ENCODE measurements around the gene FAM136A. TPM values are rescaled to one million over a fixed set of nuclear protein-coding genes. Genes with fewer than 3 reads are reported as not detected.
"Not testable (repeated sequence)": the region's sequence is repeated elsewhere in the genome, so short reads cannot be mapped to it uniquely, and the experiment has no call there.

The FAM136A gene
- total RNA-seq, 1 donor from 2014 or later, result 33.9 TPM

GRCh38 chr2:70270323-70270722 is 31.5 kb downstream of the FAM136A start:
- no peaks in the 10 kb centered on the region for H3K9me3 Mint-ChIP-seq (ENCODE audit: unreplicated experiment)
- no peak overlapping the region for H3K4me3 Mint-ChIP-seq (ENCODE audit: unreplicated experiment)
- no peaks in the 10 kb centered on the region for H3K27me3 Mint-ChIP-seq (ENCODE audit: unreplicated experiment)
- H3K4me1 Mint-ChIP-seq (ENCODE audit: unreplicated experiment), result no peaks in the 10 kb centered on the region
- H3K27ac Mint-ChIP-seq (ENCODE audit: unreplicated experiment), result no peak overlapping the region
- peaks cover 34% of the 10 kb centered on the region for H3K36me3 Mint-ChIP-seq (ENCODE audit: unreplicated experiment)
- no peak for TF ChIP-seq CTCF (IDR thresholded peaks at IDR 0.05)
- DNase-seq (ENCODE audit: extremely low spot score, unreplicated experiment), result peak; percentile 30

GRCh38 chr2:70269422-70270302 is 32.2 kb downstream of the FAM136A start:
- H3K36me3 Mint-ChIP-seq (ENCODE audit: unreplicated experiment), result peaks cover 30% of the 10 kb centered on the region
- H3K27ac Mint-ChIP-seq (ENCODE audit: unreplicated experiment); H3K4me3 Mint-ChIP-seq (ENCODE audit: unreplicated experiment); H3K4me1 Mint-ChIP-seq (ENCODE audit: unreplicated experiment); H3K9me3 Mint-ChIP-seq (ENCODE audit: unreplicated experiment); H3K27me3 Mint-ChIP-seq (ENCODE audit: unreplicated experiment): not testable (repeated sequence)
- peak; percentile 46 for DNase-seq (ENCODE audit: extremely low spot score, unreplicated experiment)

GRCh38 chr2:70266925-70267324 is 34.9 kb downstream of the FAM136A start:
- peaks cover 28% of the 10 kb centered on the region for H3K36me3 Mint-ChIP-seq (ENCODE audit: unreplicated experiment)
- peak; percentile 74 for DNase-seq (ENCODE audit: extremely low spot score, unreplicated experiment)
- H3K27me3 Mint-ChIP-seq (ENCODE audit: unreplicated experiment); H3K9me3 Mint-ChIP-seq (ENCODE audit: unreplicated experiment); H3K4me1 Mint-ChIP-seq (ENCODE audit: unreplicated experiment); H3K27ac Mint-ChIP-seq (ENCODE audit: unreplicated experiment); H3K4me3 Mint-ChIP-seq (ENCODE audit: unreplicated experiment): not testable (repeated sequence)

GRCh38 chr2:70261501-70261900 is 40.4 kb downstream of the FAM136A start:
- Mint-ChIP-seq H3K36me3 (ENCODE audit: unreplicated experiment) (peaks cover 25% of the 10 kb centered on the region), H3K9me3 (ENCODE audit: unreplicated experiment) (no peaks in the 10 kb centered on the region), H3K4me1 (ENCODE audit: unreplicated experiment) (peaks cover 32% of the 10 kb centered on the region), H3K4me3 (ENCODE audit: unreplicated experiment) (no peak overlapping the region), H3K27me3 (ENCODE audit: unreplicated experiment) (no peaks in the 10 kb centered on the region), H3K27ac (ENCODE audit: unreplicated experiment) (no peak overlapping the region)
- TF ChIP-seq CTCF (IDR thresholded peaks at IDR 0.05), result no peak
- no peak for DNase-seq (ENCODE audit: extremely low spot score, unreplicated experiment)

GRCh38 chr2:70258532-70258875 is 43.4 kb downstream of the FAM136A start:
- Mint-ChIP-seq H3K4me3 (ENCODE audit: unreplicated experiment) (peak overlapping the region; percentile 90), H3K9me3 (ENCODE audit: unreplicated experiment) (no peaks in the 10 kb centered on the region), H3K4me1 (ENCODE audit: unreplicated experiment) (peaks cover 33% of the 10 kb centered on the region), H3K27me3 (ENCODE audit: unreplicated experiment) (no peaks in the 10 kb centered on the region), H3K36me3 (ENCODE audit: unreplicated experiment) (peaks cover 13% of the 10 kb centered on the region), H3K27ac (ENCODE audit: unreplicated experiment) (peak overlapping the region; percentile 79)
- no peak for TF ChIP-seq CTCF (IDR thresholded peaks at IDR 0.05)
- DNase-seq (ENCODE audit: extremely low spot score, unreplicated experiment), result peak; percentile 83

- Mint-ChIP-seq H3K27ac (ENCODE audit: unreplicated experiment) (no peak overlapping the region), H3K9me3 (ENCODE audit: unreplicated experiment) (no peaks in the 10 kb centered on the region), H3K36me3 (ENCODE audit: unreplicated experiment) (peaks cover 2% of the 10 kb centered on the region), H3K27me3 (ENCODE audit: unreplicated experiment) (no peaks in the 10 kb centered on the region), H3K4me1 (ENCODE audit: unreplicated experiment) (peaks cover 23% of the 10 kb centered on the region), H3K4me3 (ENCODE audit: unreplicated experiment) (peak overlapping the region; percentile 6)
- no peak for DNase-seq (ENCODE audit: extremely low spot score, unreplicated experiment)
- TF ChIP-seq CTCF (IDR thresholded peaks at IDR 0.05), result no peak
Observed at GRCh38 chr2:70255637-70256314, 46.1 kb downstream of the FAM136A start.

Data from osteocyte (in vitro differentiated cells).